HEK293 (cell line): Measurements from ENCODE around the gene GATAD2A.

ENCODE experiments used
- KLF7 ChIP-seq: fragments of 450-650 bp; formaldehyde crosslinking; IDR thresholded peaks from 2 replicates; pipeline ENCODE4 v1.5.1; 2016; ENCODE audit warnings: missing biosample characterization, missing genetic modification characterization, borderline replicate concordance
- MZF1 ChIP-seq: fragments of 450-650 bp; formaldehyde crosslinking; IDR thresholded peaks from 2 replicates; pipeline ENCODE4 v1.5.1; 2017; ENCODE audit warnings: missing biosample characterization, missing genetic modification characterization, borderline replicate concordance
- PRDM6 ChIP-seq: fragments of 450-650 bp; formaldehyde crosslinking; IDR thresholded peaks from 2 replicates; pipeline ENCODE4 v1.5.1; 2017; ENCODE audit warnings: missing biosample characterization, missing genetic modification characterization
- ZBTB20 ChIP-seq: fragments of 450-650 bp; formaldehyde crosslinking; IDR thresholded peaks from 2 replicates; pipeline ENCODE4 v1.5.1; 2016; ENCODE audit warnings: missing biosample characterization, missing genetic modification characterization
- ZBTB7A ChIP-seq: fragments of 450-650 bp; formaldehyde crosslinking; IDR thresholded peaks from 2 replicates; pipeline ENCODE4 v1.5.1; 2016; ENCODE audit warnings: low read depth, missing biosample characterization, missing genetic modification characterization
- ZFHX2 ChIP-seq: fragments of 450-650 bp; formaldehyde crosslinking; conservative IDR thresholded peaks from 2 replicates; pipeline ENCODE4 v1.5.1; 2016; ENCODE audit warnings: missing biosample characterization, missing genetic modification characterization
- ZFP41 ChIP-seq: fragments of 450-650 bp; formaldehyde crosslinking; IDR thresholded peaks from 2 replicates; pipeline ENCODE4 v1.5.1; 2016; ENCODE audit warnings: missing biosample characterization, missing genetic modification characterization, borderline replicate concordance
- ZNF133 ChIP-seq: fragments of 450-650 bp; formaldehyde crosslinking; IDR thresholded peaks from 2 replicates; pipeline ENCODE4 v1.5.1; 2016; ENCODE audit warnings: missing biosample characterization, missing genetic modification characterization
- ZNF155 ChIP-seq: fragments of 450-650 bp; formaldehyde crosslinking; IDR thresholded peaks from 2 replicates; pipeline ENCODE4 v1.5.1; 2016; ENCODE audit warnings: missing biosample characterization, missing genetic modification characterization
- ZNF2 ChIP-seq: fragments of 450-650 bp; formaldehyde crosslinking; IDR thresholded peaks from 2 replicates; pipeline ENCODE4 v1.5.1; 2016; ENCODE audit warnings: missing biosample characterization, missing genetic modification characterization
- ZNF223 ChIP-seq: fragments of 450-650 bp; formaldehyde crosslinking; IDR thresholded peaks from 2 replicates; pipeline ENCODE4 v1.5.1; 2016; ENCODE audit warnings: missing biosample characterization, missing genetic modification characterization
- ZNF433 ChIP-seq: fragments of 450-650 bp; formaldehyde crosslinking; IDR thresholded peaks from 2 replicates; pipeline ENCODE4 v1.5.1; 2016; ENCODE audit warnings: missing biosample characterization, missing genetic modification characterization, low read depth
- ZNF449 ChIP-seq: fragments of 450-650 bp; formaldehyde crosslinking; IDR thresholded peaks from 2 replicates; pipeline ENCODE4 v1.5.1; 2017; ENCODE audit warnings: missing biosample characterization, mild to moderate bottlenecking, missing genetic modification characterization, moderate library complexity
- ZNF549 ChIP-seq: fragments of 450-650 bp; IDR thresholded peaks from 2 replicates; pipeline ENCODE4 v1.5.1; 2018; ENCODE audit warnings: missing biosample characterization, missing genetic modification characterization, mild to moderate bottlenecking, inconsistent platforms, moderate library complexity
- TF ChIP-seq, protein P1 (sequence below): fragments of 450-650 bp; formaldehyde crosslinking; IDR thresholded peaks from 2 replicates; pipeline ENCODE4 v1.5.1; 2016; ENCODE audit warnings: missing biosample characterization, missing genetic modification characterization, borderline replicate concordance
- TF ChIP-seq, protein P2 (sequence below): fragments of 450-650 bp; formaldehyde crosslinking; IDR thresholded peaks from 2 replicates; pipeline ENCODE4 v1.5.1; 2016; ENCODE audit warnings: missing biosample characterization, missing genetic modification characterization, low read depth
- TF ChIP-seq, protein P3 (sequence below): fragments of 450-650 bp; formaldehyde crosslinking; IDR thresholded peaks from 2 replicates; pipeline ENCODE4 v1.5.1; 2016; ENCODE audit warnings: missing biosample characterization, missing genetic modification characterization, borderline replicate concordance
- TF ChIP-seq, protein P4 (sequence below): fragments of 450-650 bp; formaldehyde crosslinking; IDR thresholded peaks from 2 replicates; pipeline ENCODE4 v1.5.1; 2017; ENCODE audit warnings: missing biosample characterization, missing genetic modification characterization
- TF ChIP-seq, protein P5 (sequence below): IDR thresholded peaks from 2 replicates; pipeline ENCODE4 v1.6.1; 2011; ENCODE audit warnings: mild to moderate bottlenecking, low read depth, low read length, borderline replicate concordance

The GATAD2A gene

GRCh38 chr19:19538061-19538784 lies 132.7 kb downstream of the GATAD2A start, which contains the start of gene CILP2 (continued):
- TF ChIP-seq, protein P1, sequence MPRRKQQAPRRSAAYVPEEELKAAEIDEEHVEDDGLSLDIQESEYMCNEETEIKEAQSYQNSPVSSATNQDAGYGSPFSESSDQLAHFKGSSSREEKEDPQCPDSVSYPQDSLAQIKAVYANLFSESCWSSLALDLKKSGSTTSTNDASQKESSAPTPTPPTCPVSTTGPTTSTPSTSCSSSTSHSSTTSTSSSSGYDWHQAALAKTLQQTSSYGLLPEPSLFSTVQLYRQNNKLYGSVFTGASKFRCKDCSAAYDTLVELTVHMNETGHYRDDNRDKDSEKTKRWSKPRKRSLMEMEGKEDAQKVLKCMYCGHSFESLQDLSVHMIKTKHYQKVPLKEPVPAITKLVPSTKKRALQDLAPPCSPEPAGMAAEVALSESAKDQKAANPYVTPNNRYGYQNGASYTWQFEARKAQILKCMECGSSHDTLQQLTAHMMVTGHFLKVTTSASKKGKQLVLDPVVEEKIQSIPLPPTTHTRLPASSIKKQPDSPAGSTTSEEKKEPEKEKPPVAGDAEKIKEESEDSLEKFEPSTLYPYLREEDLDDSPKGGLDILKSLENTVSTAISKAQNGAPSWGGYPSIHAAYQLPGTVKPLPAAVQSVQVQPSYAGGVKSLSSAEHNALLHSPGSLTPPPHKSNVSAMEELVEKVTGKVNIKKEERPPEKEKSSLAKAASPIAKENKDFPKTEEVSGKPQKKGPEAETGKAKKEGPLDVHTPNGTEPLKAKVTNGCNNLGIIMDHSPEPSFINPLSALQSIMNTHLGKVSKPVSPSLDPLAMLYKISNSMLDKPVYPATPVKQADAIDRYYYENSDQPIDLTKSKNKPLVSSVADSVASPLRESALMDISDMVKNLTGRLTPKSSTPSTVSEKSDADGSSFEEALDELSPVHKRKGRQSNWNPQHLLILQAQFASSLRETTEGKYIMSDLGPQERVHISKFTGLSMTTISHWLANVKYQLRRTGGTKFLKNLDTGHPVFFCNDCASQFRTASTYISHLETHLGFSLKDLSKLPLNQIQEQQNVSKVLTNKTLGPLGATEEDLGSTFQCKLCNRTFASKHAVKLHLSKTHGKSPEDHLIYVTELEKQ (tag by site-specific recombination), result no peak
- TF ChIP-seq ZBTB20, result peak; percentile 32
- TF ChIP-seq ZBTB7A (tag by site-specific recombination), result no peak; the same call in 1 of the 2 replicates
- TF ChIP-seq ZNF2 (tag by site-specific recombination), result no peak
- no peak for TF ChIP-seq ZNF449 (tag by site-specific recombination)
- TF ChIP-seq, protein P2, sequence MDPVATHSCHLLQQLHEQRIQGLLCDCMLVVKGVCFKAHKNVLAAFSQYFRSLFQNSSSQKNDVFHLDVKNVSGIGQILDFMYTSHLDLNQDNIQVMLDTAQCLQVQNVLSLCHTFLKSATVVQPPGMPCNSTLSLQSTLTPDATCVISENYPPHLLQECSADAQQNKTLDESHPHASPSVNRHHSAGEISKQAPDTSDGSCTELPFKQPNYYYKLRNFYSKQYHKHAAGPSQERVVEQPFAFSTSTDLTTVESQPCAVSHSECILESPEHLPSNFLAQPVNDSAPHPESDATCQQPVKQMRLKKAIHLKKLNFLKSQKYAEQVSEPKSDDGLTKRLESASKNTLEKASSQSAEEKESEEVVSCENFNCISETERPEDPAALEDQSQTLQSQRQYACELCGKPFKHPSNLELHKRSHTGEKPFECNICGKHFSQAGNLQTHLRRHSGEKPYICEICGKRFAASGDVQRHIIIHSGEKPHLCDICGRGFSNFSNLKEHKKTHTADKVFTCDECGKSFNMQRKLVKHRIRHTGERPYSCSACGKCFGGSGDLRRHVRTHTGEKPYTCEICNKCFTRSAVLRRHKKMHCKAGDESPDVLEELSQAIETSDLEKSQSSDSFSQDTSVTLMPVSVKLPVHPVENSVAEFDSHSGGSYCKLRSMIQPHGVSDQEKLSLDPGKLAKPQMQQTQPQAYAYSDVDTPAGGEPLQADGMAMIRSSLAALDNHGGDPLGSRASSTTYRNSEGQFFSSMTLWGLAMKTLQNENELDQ, result no peak
- TF ChIP-seq ZNF133 (tag by site-specific recombination), result no peak
- TF ChIP-seq, protein P3, sequence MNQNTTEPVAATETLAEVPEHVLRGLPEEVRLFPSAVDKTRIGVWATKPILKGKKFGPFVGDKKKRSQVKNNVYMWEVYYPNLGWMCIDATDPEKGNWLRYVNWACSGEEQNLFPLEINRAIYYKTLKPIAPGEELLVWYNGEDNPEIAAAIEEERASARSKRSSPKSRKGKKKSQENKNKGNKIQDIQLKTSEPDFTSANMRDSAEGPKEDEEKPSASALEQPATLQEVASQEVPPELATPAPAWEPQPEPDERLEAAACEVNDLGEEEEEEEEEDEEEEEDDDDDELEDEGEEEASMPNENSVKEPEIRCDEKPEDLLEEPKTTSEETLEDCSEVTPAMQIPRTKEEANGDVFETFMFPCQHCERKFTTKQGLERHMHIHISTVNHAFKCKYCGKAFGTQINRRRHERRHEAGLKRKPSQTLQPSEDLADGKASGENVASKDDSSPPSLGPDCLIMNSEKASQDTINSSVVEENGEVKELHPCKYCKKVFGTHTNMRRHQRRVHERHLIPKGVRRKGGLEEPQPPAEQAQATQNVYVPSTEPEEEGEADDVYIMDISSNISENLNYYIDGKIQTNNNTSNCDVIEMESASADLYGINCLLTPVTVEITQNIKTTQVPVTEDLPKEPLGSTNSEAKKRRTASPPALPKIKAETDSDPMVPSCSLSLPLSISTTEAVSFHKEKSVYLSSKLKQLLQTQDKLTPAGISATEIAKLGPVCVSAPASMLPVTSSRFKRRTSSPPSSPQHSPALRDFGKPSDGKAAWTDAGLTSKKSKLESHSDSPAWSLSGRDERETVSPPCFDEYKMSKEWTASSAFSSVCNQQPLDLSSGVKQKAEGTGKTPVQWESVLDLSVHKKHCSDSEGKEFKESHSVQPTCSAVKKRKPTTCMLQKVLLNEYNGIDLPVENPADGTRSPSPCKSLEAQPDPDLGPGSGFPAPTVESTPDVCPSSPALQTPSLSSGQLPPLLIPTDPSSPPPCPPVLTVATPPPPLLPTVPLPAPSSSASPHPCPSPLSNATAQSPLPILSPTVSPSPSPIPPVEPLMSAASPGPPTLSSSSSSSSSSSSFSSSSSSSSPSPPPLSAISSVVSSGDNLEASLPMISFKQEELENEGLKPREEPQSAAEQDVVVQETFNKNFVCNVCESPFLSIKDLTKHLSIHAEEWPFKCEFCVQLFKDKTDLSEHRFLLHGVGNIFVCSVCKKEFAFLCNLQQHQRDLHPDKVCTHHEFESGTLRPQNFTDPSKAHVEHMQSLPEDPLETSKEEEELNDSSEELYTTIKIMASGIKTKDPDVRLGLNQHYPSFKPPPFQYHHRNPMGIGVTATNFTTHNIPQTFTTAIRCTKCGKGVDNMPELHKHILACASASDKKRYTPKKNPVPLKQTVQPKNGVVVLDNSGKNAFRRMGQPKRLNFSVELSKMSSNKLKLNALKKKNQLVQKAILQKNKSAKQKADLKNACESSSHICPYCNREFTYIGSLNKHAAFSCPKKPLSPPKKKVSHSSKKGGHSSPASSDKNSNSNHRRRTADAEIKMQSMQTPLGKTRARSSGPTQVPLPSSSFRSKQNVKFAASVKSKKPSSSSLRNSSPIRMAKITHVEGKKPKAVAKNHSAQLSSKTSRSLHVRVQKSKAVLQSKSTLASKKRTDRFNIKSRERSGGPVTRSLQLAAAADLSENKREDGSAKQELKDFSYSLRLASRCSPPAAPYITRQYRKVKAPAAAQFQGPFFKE (tag by site-specific recombination), result no peak
- TF ChIP-seq, protein P4, sequence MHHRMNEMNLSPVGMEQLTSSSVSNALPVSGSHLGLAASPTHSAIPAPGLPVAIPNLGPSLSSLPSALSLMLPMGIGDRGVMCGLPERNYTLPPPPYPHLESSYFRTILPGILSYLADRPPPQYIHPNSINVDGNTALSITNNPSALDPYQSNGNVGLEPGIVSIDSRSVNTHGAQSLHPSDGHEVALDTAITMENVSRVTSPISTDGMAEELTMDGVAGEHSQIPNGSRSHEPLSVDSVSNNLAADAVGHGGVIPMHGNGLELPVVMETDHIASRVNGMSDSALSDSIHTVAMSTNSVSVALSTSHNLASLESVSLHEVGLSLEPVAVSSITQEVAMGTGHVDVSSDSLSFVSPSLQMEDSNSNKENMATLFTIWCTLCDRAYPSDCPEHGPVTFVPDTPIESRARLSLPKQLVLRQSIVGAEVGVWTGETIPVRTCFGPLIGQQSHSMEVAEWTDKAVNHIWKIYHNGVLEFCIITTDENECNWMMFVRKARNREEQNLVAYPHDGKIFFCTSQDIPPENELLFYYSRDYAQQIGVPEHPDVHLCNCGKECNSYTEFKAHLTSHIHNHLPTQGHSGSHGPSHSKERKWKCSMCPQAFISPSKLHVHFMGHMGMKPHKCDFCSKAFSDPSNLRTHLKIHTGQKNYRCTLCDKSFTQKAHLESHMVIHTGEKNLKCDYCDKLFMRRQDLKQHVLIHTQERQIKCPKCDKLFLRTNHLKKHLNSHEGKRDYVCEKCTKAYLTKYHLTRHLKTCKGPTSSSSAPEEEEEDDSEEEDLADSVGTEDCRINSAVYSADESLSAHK (tag by site-specific recombination), result no peak
- no peak for TF ChIP-seq MZF1 (tag by site-specific recombination)
- TF ChIP-seq ZNF549, result no peak
- no peak for TF ChIP-seq ZNF155
- no peak for TF ChIP-seq KLF7 (tag by site-specific recombination)
- TF ChIP-seq ZFHX2, result peak; percentile 29
- TF ChIP-seq ZNF433, result no peak
- no peak for TF ChIP-seq ZFP41
- TF ChIP-seq, protein P5, sequence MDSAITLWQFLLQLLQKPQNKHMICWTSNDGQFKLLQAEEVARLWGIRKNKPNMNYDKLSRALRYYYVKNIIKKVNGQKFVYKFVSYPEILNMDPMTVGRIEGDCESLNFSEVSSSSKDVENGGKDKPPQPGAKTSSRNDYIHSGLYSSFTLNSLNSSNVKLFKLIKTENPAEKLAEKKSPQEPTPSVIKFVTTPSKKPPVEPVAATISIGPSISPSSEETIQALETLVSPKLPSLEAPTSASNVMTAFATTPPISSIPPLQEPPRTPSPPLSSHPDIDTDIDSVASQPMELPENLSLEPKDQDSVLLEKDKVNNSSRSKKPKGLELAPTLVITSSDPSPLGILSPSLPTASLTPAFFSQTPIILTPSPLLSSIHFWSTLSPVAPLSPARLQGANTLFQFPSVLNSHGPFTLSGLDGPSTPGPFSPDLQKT, result no peak
- TF ChIP-seq PRDM6 (tag by site-specific recombination), result no peak
- TF ChIP-seq ZNF223 (tag by site-specific recombination), result 0 out of 2 replicates have a peak, but pooled peaks have one; percentile 40
